GM23338 (cell line): ENCODE measurements around the gene DAB2. TPM values are rescaled to one million over a fixed set of nuclear protein-coding genes. Genes with fewer than 3 reads are reported as not detected.
A peak's percentile ranks its signal among the peaks of the same experiment; 100 is the strongest.

Source experiments
- ATAC-seq: fragments of 200-7000 bp; cut with Tn5 transposase; 3 replicates; pipeline ENCODE4 v1.9.1; 2020
- DNase-seq: peaks from one replicate; pipeline ENCODE4 v3.0.0-alpha.2; 2015; ENCODE audit warnings: low spot score
- H2AFZ ChIP-seq: fragments of 200-600 bp; sonication (generic); 2 replicates; pipeline ENCODE4 v1.8.0; 2016; ENCODE audit warnings: antibody characterized with exemption, mild to moderate bottlenecking, moderate library complexity
- H3F3A ChIP-seq: fragments of 200-600 bp; sonication (generic); replicated peaks from 2 replicates; pipeline ENCODE4 v1.8.0; 2017; ENCODE audit warnings: antibody characterized with exemption, mixed run types, low read depth
- H3K27ac ChIP-seq: fragments of 200-600 bp; sonication (generic); 2 replicates; pipeline ENCODE4 v1.6.1; 2016; ENCODE audit warnings: low read depth
- H3K27me3 ChIP-seq: fragments of 200-600 bp; sonication (generic); 2 replicates; pipeline ENCODE4 v1.8.0; 2016; ENCODE audit warnings: mild to moderate bottlenecking, mixed run types, moderate library complexity; ENCODE audit not compliant: insufficient read depth
- H3K36me3 ChIP-seq: fragments of 200-600 bp; sonication (generic); 2 replicates; pipeline ENCODE4 v1.8.0; 2016; ENCODE audit warnings: mild to moderate bottlenecking; ENCODE audit not compliant: insufficient read depth
- H3K4me1 ChIP-seq: fragments of 200-600 bp; sonication (generic); 2 replicates; pipeline ENCODE4 v1.8.0; 2016; ENCODE audit warnings: mild to moderate bottlenecking, moderate library complexity; ENCODE audit not compliant: insufficient read depth
- H3K4me2 ChIP-seq: fragments of 200-600 bp; sonication (generic); 2 replicates; pipeline ENCODE4 v1.7.1; 2017; ENCODE audit warnings: mixed run types
- H3K4me3 ChIP-seq: fragments of 200-600 bp; sonication (generic); 2 replicates; pipeline ENCODE4 v1.6.1; 2016; ENCODE audit warnings: mixed run types
- H3K79me2 ChIP-seq: fragments of 200-600 bp; sonication (generic); replicated peaks from 2 replicates; pipeline ENCODE4 v1.8.0; 2017; ENCODE audit warnings: mild to moderate bottlenecking; ENCODE audit not compliant: insufficient read depth
- H3K9me2 ChIP-seq: fragments of 200-600 bp; sonication (generic); 2 replicates; pipeline ENCODE4 v1.8.0; 2017; ENCODE audit not compliant: insufficient read depth
- H4K20me1 ChIP-seq: fragments of 200-600 bp; sonication (generic); replicated peaks from 2 replicates; pipeline ENCODE4 v1.8.0; 2017; ENCODE audit warnings: mild to moderate bottlenecking; ENCODE audit not compliant: insufficient read depth
- H3K27ac Mint-ChIP-seq: 2 replicates; pipeline ENCODE4 v1.8.0; 2020; ENCODE audit warnings: inconsistent platforms, mild to moderate bottlenecking, moderate library complexity, mixed read lengths
- H3K27me3 Mint-ChIP-seq: 3 replicates; pipeline ENCODE4 v1.8.0; 2022; ENCODE audit warnings: low read depth, mild to moderate bottlenecking, moderate library complexity, mixed read lengths, inconsistent platforms; ENCODE audit not compliant: insufficient read depth, poor library complexity
- H3K36me3 Mint-ChIP-seq: 3 replicates; pipeline ENCODE4 v1.8.0; 2021; ENCODE audit warnings: low read depth, mild to moderate bottlenecking, inconsistent platforms, moderate library complexity, mixed read lengths
- H3K4me1 Mint-ChIP-seq: 3 replicates; pipeline ENCODE4 v1.8.0; 2020; ENCODE audit warnings: mild to moderate bottlenecking, inconsistent platforms, mixed read lengths
- H3K4me3 Mint-ChIP-seq: 3 replicates; pipeline ENCODE4 v1.8.0; 2021; ENCODE audit warnings: moderate library complexity, mild to moderate bottlenecking, inconsistent platforms, mixed read lengths
- H3K9me3 Mint-ChIP-seq: 3 replicates; pipeline ENCODE4 v1.8.0; 2020; ENCODE audit warnings: moderate library complexity, mild to moderate bottlenecking, inconsistent platforms, mixed read lengths
- CREB1 ChIP-seq: fragments of 250-450 bp; sonication (Bioruptor Pico); IDR thresholded peaks from 2 replicates; pipeline ENCODE4 v1.5.0; 2020; ENCODE audit warnings: low read depth, mild to moderate bottlenecking, moderate library complexity
- CTCF ChIP-seq, 2 experiments: fragments of 200-600 bp in 1 of 2; sonication (generic) in 1 of 2; conservative IDR thresholded peaks; 2 replicates each; pipeline versions ENCODE4 v1.5.1 to v1.6.1; 2016 to 2017; ENCODE audit warnings: antibody characterized with exemption in 2 of 2, low read depth in 2 of 2, mild to moderate bottlenecking in 2 of 2, moderate library complexity in 1 of 2
- EZH2 ChIP-seq: fragments of 200-600 bp; sonication (generic); IDR thresholded peaks from one replicate; pipeline ENCODE4 v1.8.0; 2017; ENCODE audit warnings: antibody characterized with exemption, mild to moderate bottlenecking, low read depth; ENCODE audit not compliant: unreplicated experiment
- EZH2phosphoT487 ChIP-seq: fragments of 200-600 bp; sonication (generic); IDR thresholded peaks from one replicate; pipeline ENCODE4 v1.8.1; 2018; ENCODE audit warnings: antibody characterized with exemption; ENCODE audit not compliant: unreplicated experiment
- JUNB ChIP-seq: IDR thresholded peaks from one replicate; pipeline ENCODE4 v1.6.1; 2016; ENCODE audit warnings: antibody characterized with exemption; ENCODE audit not compliant: unreplicated experiment
- NANOG ChIP-seq: IDR thresholded peaks from 2 replicates; pipeline ENCODE4 v1.6.1; 2016; ENCODE audit warnings: antibody characterized with exemption, borderline replicate concordance
- POLR2AphosphoS5 ChIP-seq: IDR thresholded peaks from 2 replicates; pipeline ENCODE4 v1.6.1; 2016; ENCODE audit warnings: antibody characterized with exemption, low read depth
- STAT1 ChIP-seq: IDR thresholded peaks from one replicate; pipeline ENCODE4 v1.6.1; 2016; ENCODE audit warnings: antibody characterized with exemption; ENCODE audit not compliant: unreplicated experiment
- ZNF114 ChIP-seq: fragments of 250-450 bp; sonication (Bioruptor Pico); IDR thresholded peaks from 2 replicates; pipeline ENCODE4 v1.5.0; 2020; ENCODE audit warnings: mild to moderate bottlenecking, moderate library complexity
- ZNF331 ChIP-seq: fragments of 250-450 bp; sonication (Bioruptor Pico); IDR thresholded peaks from 2 replicates; pipeline ENCODE4 v1.5.0; 2020; ENCODE audit warnings: low read depth, mild to moderate bottlenecking, moderate library complexity
- ZNF462 ChIP-seq: fragments of 250-450 bp; sonication (Bioruptor Pico); IDR thresholded peaks from 2 replicates; pipeline ENCODE4 v1.5.0; 2020; ENCODE audit warnings: mild to moderate bottlenecking, moderate library complexity
- polyA plus RNA-seq: library from polyadenylated mRNA; unstranded; fragments of >200 nt; fragmentation: Nextera tagmentation; extraction: Ambion mirVana; gene quantifications from 2 replicates; pipeline ENCODE4 v1.2.1, GENCODE V29; 2016
- total RNA-seq: library from RNA; depleted of rRNA; stranded (reverse); fragments of >200 nt; shearing (Covaris generic); gene quantifications from 2 replicates; pipeline ENCODE4 v1.2.3, GENCODE V29; 2014
- TF ChIP-seq, protein P1 (sequence below): IDR thresholded peaks from 2 replicates; pipeline ENCODE4 v1.6.1; 2016; ENCODE audit warnings: antibody characterized with exemption
- TF ChIP-seq, protein P2 (sequence below): IDR thresholded peaks from one replicate; pipeline ENCODE4 v1.6.1; 2018; ENCODE audit warnings: antibody characterized with exemption; ENCODE audit not compliant: unreplicated experiment

The DAB2 gene
- total and polyA plus RNA-seq, 2 experiments from 2014 or later = 6.4 to 8.4 TPM

GRCh38 chr5:39447059-39447458 lies 22.3 kb upstream of the DAB2 start:
- Histone ChIP-seq H3K9me2 (no peaks in the 10 kb centered on the region), H4K20me1 (no peaks in the 10 kb centered on the region), H2AFZ (peak overlapping the region; percentile 43; the same call in 1 of the 2 replicates), H3K27ac (no peak overlapping the region), H3K4me2 (no peak overlapping the region), H3K36me3 (no peaks in the 10 kb centered on the region), H3F3A (no peaks in the 10 kb centered on the region), H3K4me3 (no peak overlapping the region), H3K79me2 (no peaks in the 10 kb centered on the region), H3K27me3 (no peaks in the 10 kb centered on the region), H3K4me1 (peaks cover 4% of the 10 kb centered on the region; the same call in 1 of the 2 replicates)
- H3K4me1 Mint-ChIP-seq = peaks cover 4% of the 10 kb centered on the region; the same call in 2 of the 3 replicates
- TF ChIP-seq EZH2phosphoT487 = no peak
- no peak for TF ChIP-seq NANOG
- TF ChIP-seq ZNF114 (CRISPR knock-in tag) = no peak
- TF ChIP-seq CREB1 = no peak
- TF ChIP-seq POLR2AphosphoS5 = no peak
- TF ChIP-seq ZNF331 (CRISPR knock-in tag) = no peak
- no peak for TF ChIP-seq EZH2
- no peak for TF ChIP-seq JUNB
- TF ChIP-seq, protein P1, sequence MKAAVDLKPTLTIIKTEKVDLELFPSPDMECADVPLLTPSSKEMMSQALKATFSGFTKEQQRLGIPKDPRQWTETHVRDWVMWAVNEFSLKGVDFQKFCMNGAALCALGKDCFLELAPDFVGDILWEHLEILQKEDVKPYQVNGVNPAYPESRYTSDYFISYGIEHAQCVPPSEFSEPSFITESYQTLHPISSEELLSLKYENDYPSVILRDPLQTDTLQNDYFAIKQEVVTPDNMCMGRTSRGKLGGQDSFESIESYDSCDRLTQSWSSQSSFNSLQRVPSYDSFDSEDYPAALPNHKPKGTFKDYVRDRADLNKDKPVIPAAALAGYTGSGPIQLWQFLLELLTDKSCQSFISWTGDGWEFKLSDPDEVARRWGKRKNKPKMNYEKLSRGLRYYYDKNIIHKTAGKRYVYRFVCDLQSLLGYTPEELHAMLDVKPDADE = no peak
- TF ChIP-seq, protein P2, sequence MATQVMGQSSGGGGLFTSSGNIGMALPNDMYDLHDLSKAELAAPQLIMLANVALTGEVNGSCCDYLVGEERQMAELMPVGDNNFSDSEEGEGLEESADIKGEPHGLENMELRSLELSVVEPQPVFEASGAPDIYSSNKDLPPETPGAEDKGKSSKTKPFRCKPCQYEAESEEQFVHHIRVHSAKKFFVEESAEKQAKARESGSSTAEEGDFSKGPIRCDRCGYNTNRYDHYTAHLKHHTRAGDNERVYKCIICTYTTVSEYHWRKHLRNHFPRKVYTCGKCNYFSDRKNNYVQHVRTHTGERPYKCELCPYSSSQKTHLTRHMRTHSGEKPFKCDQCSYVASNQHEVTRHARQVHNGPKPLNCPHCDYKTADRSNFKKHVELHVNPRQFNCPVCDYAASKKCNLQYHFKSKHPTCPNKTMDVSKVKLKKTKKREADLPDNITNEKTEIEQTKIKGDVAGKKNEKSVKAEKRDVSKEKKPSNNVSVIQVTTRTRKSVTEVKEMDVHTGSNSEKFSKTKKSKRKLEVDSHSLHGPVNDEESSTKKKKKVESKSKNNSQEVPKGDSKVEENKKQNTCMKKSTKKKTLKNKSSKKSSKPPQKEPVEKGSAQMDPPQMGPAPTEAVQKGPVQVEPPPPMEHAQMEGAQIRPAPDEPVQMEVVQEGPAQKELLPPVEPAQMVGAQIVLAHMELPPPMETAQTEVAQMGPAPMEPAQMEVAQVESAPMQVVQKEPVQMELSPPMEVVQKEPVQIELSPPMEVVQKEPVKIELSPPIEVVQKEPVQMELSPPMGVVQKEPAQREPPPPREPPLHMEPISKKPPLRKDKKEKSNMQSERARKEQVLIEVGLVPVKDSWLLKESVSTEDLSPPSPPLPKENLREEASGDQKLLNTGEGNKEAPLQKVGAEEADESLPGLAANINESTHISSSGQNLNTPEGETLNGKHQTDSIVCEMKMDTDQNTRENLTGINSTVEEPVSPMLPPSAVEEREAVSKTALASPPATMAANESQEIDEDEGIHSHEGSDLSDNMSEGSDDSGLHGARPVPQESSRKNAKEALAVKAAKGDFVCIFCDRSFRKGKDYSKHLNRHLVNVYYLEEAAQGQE = no peak
- TF ChIP-seq STAT1 = no peak
- no peak for TF ChIP-seq ZNF462 (CRISPR knock-in tag)
- TF ChIP-seq CTCF (conservative IDR thresholded peaks at IDR 0.05; ENCODE audit: low read depth in 2 of 2) = no peak
- ATAC-seq (no peak), DNase-seq (no peak)
- no peak overlapping the region for H3K4me3 Mint-ChIP-seq
- no peak overlapping the region for H3K27ac Mint-ChIP-seq
- no peaks in the 10 kb centered on the region for H3K9me3 Mint-ChIP-seq
- H3K36me3 Mint-ChIP-seq = no peaks in the 10 kb centered on the region
- H3K27me3 Mint-ChIP-seq = no peaks in the 10 kb centered on the region
